Upper lobe of left lung (tissue), 6 donors: Measurements from ENCODE around the gene THUMPD2. TPM values are rescaled to one million over a fixed set of nuclear protein-coding genes. Genes with fewer than 3 reads are reported as not detected.
"Not testable (repeated sequence)": the region's sequence is repeated elsewhere in the genome, so short reads cannot be mapped to it uniquely, and the experiment has no call there.

Experiments
- ATAC-seq, 2 donors: fragments of 200-7000 bp; cut with Tn5 transposase; one replicate each; pipeline ENCODE4 v1.9.1; 2022; ENCODE audit warnings: mild to moderate bottlenecking in 2 of 2, moderate library complexity in 2 of 2; ENCODE audit not compliant: low FRiP score in 2 of 2
- DNase-seq, 2 donors: peaks; one replicate each; pipeline ENCODE4 v3.0.0-alpha.2; 2019 to 2020
- H3K27ac ChIP-seq, 4 donors: fragments of 200-600 bp; sonication (generic); one replicate each; pipeline ENCODE4 v1.5.1; 2016 to 2019
- H3K27me3 ChIP-seq, 4 donors: fragments of 200-600 bp; sonication (generic); one replicate each; pipeline ENCODE4 v1.5.1; 2017 to 2019
- H3K36me3 ChIP-seq, 4 donors: fragments of 200-600 bp; sonication (generic); one replicate each; pipeline ENCODE4 v1.5.1; 2016 to 2019
- H3K4me1 ChIP-seq, 4 donors: fragments of 200-600 bp; sonication (generic); one replicate each; pipeline ENCODE4 v1.5.1; 2018 to 2019
- H3K4me3 ChIP-seq, 4 donors: fragments of 200-600 bp; sonication (generic); one replicate each; pipeline ENCODE4 v1.5.1; 2017 to 2019; ENCODE audit warnings: mild to moderate bottlenecking in 2 of 4, moderate library complexity in 1 of 4
- H3K9me3 ChIP-seq, 4 donors: fragments of 200-600 bp; sonication (generic); one replicate each; pipeline ENCODE4 v1.5.1; 2018 to 2019
- CTCF ChIP-seq, 6 experiments: fragments of 450-650 bp in 4 of 6; fragments of 200-600 bp in 2 of 6; sonication (generic) in 2 of 6; IDR thresholded peaks; one replicate each; pipeline ENCODE4 v1.5.1; 2016 to 2019; ENCODE audit warnings: antibody characterized with exemption in 6 of 6
- EP300 ChIP-seq, 4 donors: sonication (generic); formaldehyde crosslinking; IDR thresholded peaks; one replicate each; pipeline ENCODE4 v1.5.1; 2017; ENCODE audit warnings: antibody characterized with exemption in 4 of 4, control low read depth in 2 of 4
- POLR2A ChIP-seq, 4 donors: fragments of 450-650 bp; IDR thresholded peaks; one replicate each; pipeline ENCODE4 v1.5.1; 2016 to 2017; ENCODE audit warnings: antibody characterized with exemption in 4 of 4, mild to moderate bottlenecking in 2 of 4
- POLR2AphosphoS5 ChIP-seq, 2 donors: sonication (generic); formaldehyde crosslinking; IDR thresholded peaks; one replicate each; pipeline ENCODE4 v1.5.1; 2017; ENCODE audit warnings: antibody characterized with exemption in 2 of 2
- WGBS, 2 donors: methylation state at CpG; one replicate each; pipeline ENCODE4 v1.1.5; 2017 to 2018; 5-methylcytosine and 5-hydroxymethylcytosine counted together
- total RNA-seq, 6 donors: library from RNA; depleted of rRNA in 4 of 6; stranded (reverse); fragments of >200 nt in 4 of 6; gene quantifications; one replicate each; pipeline versions ENCODE4 v1.1.0 to v1.2.1, GENCODE V29; 2016 to 2021
- donor health status: DM: no; HTN: no; CAD: no; lungs with moderate emphysema.
- donor health status: DM: no; HTN: yes; CAD: no; lungs with severe emphysema.

Gene THUMPD2
- total RNA-seq, 6 donors from 2014 or later: 6.7 to 43.0 (median 10.9) TPM

GRCh38 chr2:39731546-39731945 lies 47.5 kb downstream of the THUMPD2 start:
- Histone ChIP-seq H3K27ac (no peak overlapping the region), H3K27me3 (no peaks in the 10 kb centered on the region), H3K4me3 (no peak overlapping the region), H3K36me3 (peaks cover 0 to 21% (median 6%) of the 10 kb centered on the region in 4 donors), H3K4me1 (no peaks in the 10 kb centered on the region), H3K9me3 (no peaks in the 10 kb centered on the region)
- TF ChIP-seq POLR2AphosphoS5 (IDR thresholded peaks at IDR 0.05) (no peak), CTCF (IDR thresholded peaks at IDR 0.05) (no peak), POLR2A (IDR thresholded peaks at IDR 0.05) (no peak), EP300 (IDR thresholded peaks at IDR 0.05) (no peak)
- 85 to 95% methylated on average over 3 of the region's 3 CpGs for WGBS, 2 donors
- DNase-seq: no peak
- no peak for ATAC-seq

- TF ChIP-seq CTCF (IDR thresholded peaks at IDR 0.05) (peak; percentile 19 to 49 (median 34)), POLR2AphosphoS5 (IDR thresholded peaks at IDR 0.05) (no peak)
- Histone ChIP-seq H3K9me3 (no peaks in the 10 kb centered on the region), H3K4me3 (no peak overlapping the region), H3K27me3 (no peaks in the 10 kb centered on the region), H3K36me3 (peaks cover 0 to 13% (median 3%) of the 10 kb centered on the region in 4 donors), H3K4me1 (no peaks in the 10 kb centered on the region), H3K27ac (no peak overlapping the region)
- ATAC-seq: no peak
- no peak for DNase-seq
- 85 to 92% methylated on average over 2 of the region's 2 CpGs for WGBS, 2 donors
These were observed 48.3 kb downstream of the THUMPD2 start for GRCh38 chr2:39730685-39731302.

GRCh38 chr2:39730276-39730675 lies 48.8 kb downstream of the THUMPD2 start:
- no peak for ATAC-seq
- Histone ChIP-seq H3K4me3 (no peak overlapping the region), H3K27ac (no peak overlapping the region), H3K4me1 (no peaks in the 10 kb centered on the region), H3K27me3 (no peaks in the 10 kb centered on the region), H3K9me3 (no peaks in the 10 kb centered on the region), H3K36me3 (peaks cover 0 to 8% (median under 1%) of the 10 kb centered on the region in 4 donors)
- no peak for DNase-seq
- WGBS, 2 donors: 73% methylated on average over 5 of the region's 5 CpGs
- no peak for TF ChIP-seq POLR2A (IDR thresholded peaks at IDR 0.05)
- no peak for TF ChIP-seq POLR2AphosphoS5 (IDR thresholded peaks at IDR 0.05)

- ATAC-seq (peak in 1 of 2 donors; percentile 48), DNase-seq (peak in 1 of 2 donors; percentile 36)
- no peak overlapping the region for H3K27ac ChIP-seq
- peaks cover 0 to 6% (median 0%) of the 10 kb centered on the region in 4 donors for H3K36me3 ChIP-seq
- H3K4me3 ChIP-seq: no peak overlapping the region
- H3K4me1 ChIP-seq: no peaks in the 10 kb centered on the region
- WGBS, 2 donors: 62 to 63% methylated on average over 5 of the region's 5 CpGs
- H3K27me3 ChIP-seq: no peaks in the 10 kb centered on the region
- TF ChIP-seq POLR2AphosphoS5 (IDR thresholded peaks at IDR 0.05): no peak
- TF ChIP-seq CTCF (IDR thresholded peaks at IDR 0.05): peak in 5 of 6 experiments; percentile 38 to 68 (median 50)
- no peaks in the 10 kb centered on the region for H3K9me3 ChIP-seq
These were observed 50.1 kb downstream of the THUMPD2 start for GRCh38 chr2:39728941-39729351.

- not testable (repeated sequence) for H3K36me3 ChIP-seq, H3K4me1 ChIP-seq, DNase-seq, H3K9me3 ChIP-seq, ATAC-seq, H3K27ac ChIP-seq, H3K27me3 ChIP-seq, H3K4me3 ChIP-seq
- WGBS, 2 donors: 61 to 62% methylated on average over 4 of the region's 4 CpGs
These were observed 51.0 kb downstream of the THUMPD2 start for GRCh38 chr2:39728085-39728484.

GRCh38 chr2:39725401-39725800 lies 53.7 kb downstream of the THUMPD2 start:
- H3K4me3 ChIP-seq: no peak overlapping the region
- no peak overlapping the region for H3K27ac ChIP-seq
- 89 to 93% methylated on average over 5 of the region's 5 CpGs for WGBS, 2 donors
- TF ChIP-seq POLR2A (IDR thresholded peaks at IDR 0.05) (no peak), POLR2AphosphoS5 (IDR thresholded peaks at IDR 0.05) (no peak), CTCF (IDR thresholded peaks at IDR 0.05) (no peak), EP300 (IDR thresholded peaks at IDR 0.05) (no peak)
- no peaks in the 10 kb centered on the region for H3K36me3 ChIP-seq
- no peaks in the 10 kb centered on the region for H3K9me3 ChIP-seq
- no peak for ATAC-seq
- DNase-seq: no peak
- H3K4me1 ChIP-seq: no peaks in the 10 kb centered on the region
- H3K27me3 ChIP-seq: no peaks in the 10 kb centered on the region
